Activated CD8-positive, alpha-beta memory T cell treated with anti-CD3 and anti-CD28 coated beads, Interleukin-2, amount 50 U/mL, for 1 hour (primary cell): ENCODE data around the gene KLHL34.

Experiments used
- DNase-seq: peaks from one replicate; pipeline ENCODE4 v3.0.0-alpha.2; 2020; ENCODE audit errors: extremely low read depth

KLHL34 gene

DNA sequence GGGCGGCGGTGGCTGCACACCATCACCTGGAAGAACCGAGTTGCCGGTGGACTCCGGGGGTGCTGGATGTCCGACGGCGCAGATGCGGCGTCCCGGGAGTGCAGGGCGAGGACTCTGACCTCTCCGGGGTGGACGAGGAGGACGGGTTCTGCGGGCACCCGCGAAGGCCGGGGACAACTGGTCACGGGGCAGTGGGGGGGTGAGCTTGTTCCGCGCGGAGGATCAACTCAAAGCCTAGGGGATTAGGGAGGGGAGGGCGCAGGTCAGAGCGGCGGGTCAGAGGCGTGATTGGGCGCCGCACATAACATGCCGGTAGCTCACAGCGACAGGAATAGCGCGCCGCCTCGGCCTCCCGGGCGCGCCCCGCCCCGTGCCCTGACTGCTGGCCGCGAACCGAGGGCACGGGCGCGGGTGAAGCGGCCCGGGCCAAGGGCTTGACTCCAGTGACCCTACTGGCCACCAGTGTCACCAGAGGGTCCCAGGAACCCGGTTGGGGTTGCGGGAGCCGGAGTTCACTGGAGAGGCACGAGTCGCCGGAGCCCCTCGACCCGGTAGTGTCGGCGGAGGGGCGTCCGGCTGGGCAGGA lies at the start of gene KLHL34:
TSS of gene KLHL34 (minus strand) at position 179 of the 586 bp plus-strand sequence. CDS start 542 bp downstream, outside the sequence.
- DNase-seq, result no peak

GRCh38 chrX:21705225-21705624 lies 47.1 kb upstream of the KLHL34 start:
- DNase-seq, result no peak

GRCh38 chrX:21702725-21703124 lies 44.6 kb upstream of the KLHL34 start:
- DNase-seq, result no peak

- DNase-seq, result no peak
Measured at GRCh38 chrX:21700967-21701366, 42.8 kb upstream of the KLHL34 start.

GRCh38 chrX:21700275-21700674 lies 42.1 kb upstream of the KLHL34 start:
- DNase-seq, result no peak

GRCh38 chrX:21699136-21699535 lies 41.0 kb upstream of the KLHL34 start:
- DNase-seq, result no peak

DNA sequence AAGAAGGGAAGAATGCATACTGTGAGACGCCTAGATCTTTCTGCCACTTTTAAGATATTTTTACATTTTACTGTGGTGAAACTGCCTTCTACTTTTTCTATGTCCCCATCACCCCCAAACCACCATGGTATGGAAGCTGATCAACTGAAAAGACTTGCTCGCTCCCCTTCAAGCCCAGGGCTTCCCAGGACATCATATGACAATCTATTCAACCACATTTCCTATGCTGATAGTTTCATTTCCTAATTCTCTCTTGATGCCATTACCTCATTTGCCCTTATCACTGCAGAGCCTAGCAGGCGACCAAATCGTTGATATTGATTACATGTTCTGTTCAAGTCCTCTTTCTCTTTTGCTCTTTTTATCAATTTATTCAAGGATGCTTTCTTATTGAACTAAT lies 40.1 kb upstream of the KLHL34 start:
- DNase-seq, result no peak

- no peak for DNase-seq
Measured at GRCh38 chrX:21691512-21692018, 33.4 kb upstream of the KLHL34 start.

DNA sequence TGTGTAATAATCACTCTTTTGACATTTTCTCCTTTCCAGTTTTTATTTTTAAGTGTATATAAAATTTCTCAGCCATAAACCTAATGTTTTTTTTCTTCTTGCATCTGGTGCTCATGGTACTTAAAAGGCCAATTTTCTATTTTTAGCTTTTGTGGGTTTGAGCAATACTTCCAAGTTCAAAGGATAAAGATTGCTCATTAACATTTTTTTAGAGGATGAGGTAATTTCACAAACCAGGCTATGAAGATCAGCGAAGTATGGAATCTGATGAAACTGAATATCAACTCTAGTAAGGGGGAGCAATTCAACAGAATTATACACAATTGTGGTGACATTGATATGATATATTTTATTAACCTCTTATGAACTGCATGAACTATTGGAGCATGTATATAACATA lies 25.8 kb upstream of the KLHL34 start:
- DNase-seq, result no peak

DNA sequence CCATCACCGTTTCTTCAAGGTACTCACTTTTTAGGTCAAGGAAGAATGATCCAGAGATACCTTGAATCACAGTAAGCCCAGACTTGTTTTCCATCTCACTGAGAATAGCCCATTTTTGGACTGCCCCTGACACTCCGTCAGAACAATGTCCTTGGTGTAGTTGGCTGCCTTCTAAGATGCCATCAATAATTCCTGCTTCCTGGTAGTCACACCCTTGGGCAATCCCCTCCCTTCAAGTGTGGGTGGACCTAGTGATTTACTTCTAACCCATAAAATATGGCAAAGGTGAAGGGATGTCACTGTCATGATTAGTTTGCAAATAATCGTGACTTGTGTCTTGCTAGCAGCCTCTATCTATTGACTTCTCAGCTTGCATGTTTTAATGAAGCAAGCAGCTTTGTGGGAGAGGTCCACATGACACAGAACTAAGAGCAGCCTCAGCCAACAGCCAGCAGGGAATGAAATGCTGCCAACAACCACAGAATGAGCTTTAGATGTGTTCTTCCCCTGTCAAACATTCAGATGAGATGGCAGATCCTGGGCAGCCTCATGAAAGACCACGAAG lies 20.0 kb upstream of the KLHL34 start:
- DNase-seq, result no peak

DNA sequence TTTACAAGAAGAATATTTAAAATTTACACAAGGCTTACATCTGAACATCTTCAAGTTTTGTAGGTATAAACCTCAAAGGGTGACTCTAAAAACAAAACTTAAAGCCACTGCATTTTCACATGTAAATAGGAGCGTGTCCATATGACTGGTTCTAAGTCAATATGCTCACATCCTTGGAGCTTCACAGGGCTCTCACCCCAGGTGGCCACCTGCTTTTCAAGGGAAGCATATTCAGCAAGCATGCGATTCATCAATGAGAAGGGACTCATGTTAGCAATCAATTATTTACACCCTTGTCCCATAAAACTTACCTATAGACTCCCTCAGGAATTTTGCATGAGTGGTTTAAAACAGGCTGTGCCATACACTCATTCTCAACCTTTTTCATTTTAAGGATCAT lies 17.8 kb upstream of the KLHL34 start:
- DNase-seq, result no peak

GRCh38 chrX:21674430-21675186 lies 16.5 kb upstream of the KLHL34 start:
- no peak for DNase-seq

- DNase-seq, result no peak
Measured at GRCh38 chrX:21666679-21667078, 8.5 kb upstream of the KLHL34 start.

DNA sequence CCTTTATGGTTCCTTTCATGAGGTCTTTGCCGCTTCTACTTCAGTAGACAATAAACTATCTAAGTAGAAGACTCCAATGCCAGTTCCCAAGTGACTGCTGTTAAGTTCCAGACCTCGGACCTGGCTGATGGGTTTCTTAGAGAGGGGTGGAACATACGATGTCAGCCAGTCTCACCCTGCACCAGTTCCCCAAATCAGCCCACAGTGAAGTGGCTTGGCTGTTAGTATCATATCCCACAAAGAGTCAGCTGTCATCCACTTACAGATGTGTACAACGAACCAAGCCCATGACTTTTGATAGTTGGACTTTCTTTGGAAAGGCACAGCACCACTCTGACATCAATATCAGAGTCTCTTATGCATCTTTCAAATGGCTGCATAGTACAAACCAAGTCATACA lies 8.1 kb upstream of the KLHL34 start:
- no peak for DNase-seq

GRCh38 chrX:21662761-21663160 lies 4.6 kb upstream of the KLHL34 start:
- DNase-seq, result no peak

- DNase-seq, result no peak
Measured at GRCh38 chrX:21661316-21661715, 3.2 kb upstream of the KLHL34 start.

- DNase-seq, result no peak
Measured at GRCh38 chrX:21660156-21660555, 2.0 kb upstream of the KLHL34 start.

GRCh38 chrX:21659320-21659719 lies 1.2 kb upstream of the KLHL34 start:
- DNase-seq, result no peak

DNA sequence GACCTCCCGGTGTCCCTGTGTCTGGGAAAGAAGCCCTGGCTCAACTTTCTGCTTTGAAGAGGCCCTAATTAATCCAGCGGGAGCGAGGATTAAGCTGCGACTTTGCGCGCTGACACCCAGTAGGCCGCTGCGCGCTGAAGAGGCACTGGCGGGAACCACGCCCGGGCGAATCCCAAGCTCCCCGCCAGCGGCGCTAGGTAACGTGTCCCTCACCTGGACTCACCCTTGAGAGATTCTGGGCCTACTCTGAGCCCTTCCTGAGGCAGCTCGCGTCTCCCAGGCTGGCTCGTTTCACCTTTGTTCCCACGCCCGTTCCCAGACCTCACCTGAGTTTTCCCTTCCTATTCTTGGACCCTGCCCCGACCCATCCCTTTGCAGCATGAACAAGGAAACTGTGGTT lies 616 bp upstream of the KLHL34 start:
- DNase-seq, result no peak

DNA sequence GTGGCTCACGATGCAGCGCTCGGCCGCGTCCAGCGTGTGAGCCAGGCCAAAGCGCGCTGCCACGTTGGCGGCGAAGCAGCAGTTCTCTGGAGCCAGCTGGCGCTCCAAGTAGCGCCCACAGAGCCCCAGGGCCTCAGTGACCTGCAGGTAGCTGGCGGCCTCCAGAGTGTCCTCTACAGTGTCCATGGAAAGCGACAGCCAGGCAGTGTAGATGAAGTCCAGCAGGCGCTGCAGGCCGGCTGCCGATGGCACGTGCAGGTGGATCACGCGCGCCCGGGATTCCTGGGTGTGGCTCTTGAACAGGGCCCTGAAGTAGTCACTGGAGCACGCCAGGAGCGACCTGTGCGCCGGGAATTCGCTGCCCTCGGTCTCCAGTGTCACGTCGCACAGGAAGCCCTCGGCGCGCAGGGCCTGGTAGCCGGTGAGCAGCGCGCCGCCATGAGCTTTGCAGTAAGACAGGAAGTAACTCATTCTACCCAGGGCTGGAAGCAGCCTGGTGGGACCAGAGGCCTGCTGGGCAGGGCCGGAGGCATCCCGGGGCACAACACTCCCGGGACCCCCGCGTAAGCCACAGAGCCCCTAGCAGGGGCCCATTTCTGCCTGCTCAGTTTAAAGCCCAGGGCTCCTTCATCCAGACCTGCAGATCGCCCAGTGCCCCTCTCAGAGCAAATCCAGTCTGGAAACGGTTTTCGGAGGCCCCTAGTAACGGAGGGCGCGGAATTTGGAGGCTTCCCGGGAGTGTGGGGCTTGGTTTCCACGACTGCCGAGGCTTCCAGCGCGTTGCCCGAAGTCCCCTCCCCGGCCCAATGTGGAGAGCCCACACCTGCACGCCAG lies 595 bp downstream of the KLHL34 start:
- no peak for DNase-seq

- DNase-seq, result no peak
Measured at GRCh38 chrX:21656587-21657317, 1.4 kb downstream of the KLHL34 start.
